KMS-11 (cell line): ENCODE data around the gene AMFR.

Source experiments
- H2AFZ ChIP-seq: fragments of 200-600 bp; sonication (generic); 2 replicates; pipeline ENCODE4 v1.6.1; 2016; ENCODE audit warnings: antibody characterized with exemption, mixed run types, low read depth
- H3K27ac ChIP-seq: fragments of 200-600 bp; sonication (generic); 2 replicates; pipeline ENCODE4 v1.6.1; 2016; ENCODE audit warnings: mild to moderate bottlenecking, mixed run types
- H3K27me3 ChIP-seq: fragments of 200-600 bp; sonication (generic); 2 replicates; pipeline ENCODE4 v1.6.1; 2017; ENCODE audit warnings: mild to moderate bottlenecking, low read depth, mixed run types, moderate library complexity; ENCODE audit not compliant: insufficient read depth
- H3K36me3 ChIP-seq: fragments of 200-600 bp; sonication (generic); 2 replicates; pipeline ENCODE4 v1.6.1; 2017; ENCODE audit warnings: mild to moderate bottlenecking, mixed run types; ENCODE audit not compliant: insufficient read depth
- H3K4me1 ChIP-seq: fragments of 200-600 bp; sonication (generic); 2 replicates; pipeline ENCODE4 v1.6.1; 2016; ENCODE audit warnings: mild to moderate bottlenecking, low read depth, mixed run types; ENCODE audit not compliant: poor library complexity, severe bottlenecking
- H3K4me2 ChIP-seq: fragments of 200-600 bp; sonication (generic); 2 replicates; pipeline ENCODE4 v1.7.0; 2016; ENCODE audit warnings: mild to moderate bottlenecking, mixed run types
- H3K4me3 ChIP-seq: fragments of 200-600 bp; sonication (generic); IDR thresholded peaks from 2 replicates; pipeline ENCODE4 v1.6.1; 2017; ENCODE audit warnings: low read depth, low read length, mixed read lengths; ENCODE audit not compliant: insufficient read depth
- H3K79me2 ChIP-seq: fragments of 200-600 bp; sonication (generic); 2 replicates; pipeline ENCODE4 v1.6.1; 2016; ENCODE audit warnings: low read depth, mixed run types; ENCODE audit not compliant: insufficient read depth
- H3K9ac ChIP-seq: fragments of 200-600 bp; sonication (generic); 2 replicates; pipeline ENCODE4 v1.6.1; 2016; ENCODE audit warnings: mild to moderate bottlenecking, mixed run types
- H4K20me1 ChIP-seq: fragments of 200-600 bp; sonication (generic); 2 replicates; pipeline ENCODE4 v1.6.1; 2016; ENCODE audit warnings: mild to moderate bottlenecking, mixed run types; ENCODE audit not compliant: insufficient read depth
- CTCF ChIP-seq: fragments of 200-600 bp; sonication (generic); conservative IDR thresholded peaks from 2 replicates; pipeline ENCODE4 v1.6.1; 2017; ENCODE audit warnings: low read depth, mild to moderate bottlenecking, antibody characterized with exemption, low read length, moderate library complexity, mixed read lengths

The AMFR gene

GRCh38 chr16:56388209-56388608 lies 37.1 kb downstream of the AMFR start:
- no peak overlapping the region for H3K9ac ChIP-seq
- H3K36me3 ChIP-seq = no peaks in the 10 kb centered on the region
- no peaks in the 10 kb centered on the region for H3K79me2 ChIP-seq
- no peaks in the 10 kb centered on the region for H3K27me3 ChIP-seq
- no peak overlapping the region for H2AFZ ChIP-seq
- TF ChIP-seq CTCF = no peak
- no peaks in the 10 kb centered on the region for H3K4me1 ChIP-seq
- no peak overlapping the region for H3K27ac ChIP-seq
- H3K4me3 ChIP-seq = no peak overlapping the region
- H3K4me2 ChIP-seq = no peak overlapping the region
- H4K20me1 ChIP-seq = no peaks in the 10 kb centered on the region

- H3K27ac ChIP-seq = no peak overlapping the region
- no peaks in the 10 kb centered on the region for H3K4me1 ChIP-seq
- no peaks in the 10 kb centered on the region for H4K20me1 ChIP-seq
- no peak for TF ChIP-seq CTCF
- no peak overlapping the region for H3K4me3 ChIP-seq
- no peaks in the 10 kb centered on the region for H3K36me3 ChIP-seq
- H3K4me2 ChIP-seq = no peak overlapping the region
- no peak overlapping the region for H3K9ac ChIP-seq
- no peaks in the 10 kb centered on the region for H3K27me3 ChIP-seq
- no peak overlapping the region for H2AFZ ChIP-seq
- H3K79me2 ChIP-seq = no peaks in the 10 kb centered on the region
Measured at GRCh38 chr16:56387396-56387795, 37.9 kb downstream of the AMFR start.

DNA sequence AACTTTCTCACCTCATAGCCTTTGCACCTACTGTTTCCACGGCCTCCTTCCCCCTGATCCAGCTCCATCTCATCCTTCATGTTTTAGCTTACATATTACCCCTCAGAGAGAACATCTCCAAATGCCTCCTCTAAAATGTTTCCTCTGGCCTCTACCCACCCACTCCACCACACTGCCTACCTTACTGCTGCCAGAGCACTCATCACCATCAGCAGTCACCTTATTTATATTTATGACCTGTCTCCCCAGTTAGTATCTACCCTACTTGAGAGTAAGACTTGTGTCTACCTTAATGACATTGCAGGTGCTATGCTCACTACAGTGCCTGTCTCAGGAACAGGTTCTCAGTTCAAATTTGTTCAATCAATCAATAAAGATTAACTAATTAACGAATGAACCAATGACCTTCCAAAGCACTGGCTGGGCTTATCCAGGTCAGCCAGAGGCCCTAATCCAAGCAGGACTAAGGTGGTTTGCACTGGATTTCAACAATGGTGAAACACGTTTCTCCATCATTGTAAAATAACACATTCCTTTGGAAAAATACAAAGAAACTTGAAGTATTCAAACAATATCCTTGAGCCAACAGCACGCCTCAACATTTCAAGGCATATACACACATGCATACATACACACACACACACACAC lies 41.1 kb downstream of the AMFR start:
- Histone ChIP-seq H3K79me2 (no peaks in the 10 kb centered on the region), H2AFZ (no peak overlapping the region), H3K4me2 (no peak overlapping the region), H4K20me1 (no peaks in the 10 kb centered on the region), H3K27ac (no peak overlapping the region), H3K27me3 (no peaks in the 10 kb centered on the region), H3K4me1 (no peaks in the 10 kb centered on the region), H3K36me3 (no peaks in the 10 kb centered on the region), H3K4me3 (no peak overlapping the region), H3K9ac (no peak overlapping the region)
- no peak for TF ChIP-seq CTCF

GRCh38 chr16:56382901-56383355 lies 42.4 kb downstream of the AMFR start:
- no peak overlapping the region for H3K27ac ChIP-seq
- H3K4me3 ChIP-seq = no peak overlapping the region
- no peaks in the 10 kb centered on the region for H4K20me1 ChIP-seq
- no peaks in the 10 kb centered on the region for H3K79me2 ChIP-seq
- no peaks in the 10 kb centered on the region for H3K27me3 ChIP-seq
- no peak for TF ChIP-seq CTCF
- H3K4me1 ChIP-seq = no peaks in the 10 kb centered on the region
- no peaks in the 10 kb centered on the region for H3K36me3 ChIP-seq
- H2AFZ ChIP-seq = no peak overlapping the region
- no peak overlapping the region for H3K4me2 ChIP-seq
- H3K9ac ChIP-seq = no peak overlapping the region
